ENCODE data around the gene GADD45A. TPM values are rescaled to one million over a fixed set of nuclear protein-coding genes. Genes with fewer than 3 reads are reported as not detected.
"Not testable (repeated sequence)": the region's sequence is repeated elsewhere in the genome, so short reads cannot be mapped to it uniquely, and the experiment has no call there.

Gene GADD45A
- total RNA-seq, 2 experiments from 2014 or later, result 20.4 to 20.7 TPM

DNA sequence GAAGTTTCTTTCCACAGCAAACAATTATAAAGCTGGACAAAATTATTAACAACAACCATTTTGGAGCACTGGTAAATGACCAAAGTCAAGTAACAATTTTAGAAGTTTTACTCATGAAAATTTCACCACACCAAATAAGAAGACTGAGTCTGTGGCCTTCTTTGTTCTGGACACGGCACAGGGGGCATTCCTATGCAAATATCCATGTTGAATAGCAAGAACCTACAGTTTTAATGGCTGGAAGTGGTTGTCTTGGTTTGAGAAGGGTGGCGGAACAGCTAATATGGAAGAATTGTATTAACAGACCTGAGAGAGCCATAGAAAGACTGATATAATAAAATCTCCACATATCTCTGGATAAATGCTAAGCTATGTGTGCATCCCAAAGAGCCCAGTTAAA, 29.4 kb upstream of the GADD45A start:
- no peak for DNase-seq
- Mint-ChIP-seq H3K27ac (no peak overlapping the region), H3K4me1 (peaks cover 5% of the 10 kb centered on the region), H3K36me3 (no peaks in the 10 kb centered on the region), H3K27me3 (peaks cover 7% of the 10 kb centered on the region), H3K4me3 (no peak overlapping the region), H3K9me3 (no peaks in the 10 kb centered on the region)

GRCh38 chr1:67657152-67657551, 27.8 kb upstream of the GADD45A start:
- not testable (repeated sequence) for H3K27ac Mint-ChIP-seq, H3K4me3 Mint-ChIP-seq, H3K36me3 Mint-ChIP-seq, H3K9me3 Mint-ChIP-seq, H3K4me1 Mint-ChIP-seq, DNase-seq
- peaks cover 13% of the 10 kb centered on the region for H3K27me3 Mint-ChIP-seq

GRCh38 chr1:67659229-67659628, 25.8 kb upstream of the GADD45A start:
- H3K4me1 Mint-ChIP-seq, result no peaks in the 10 kb centered on the region
- no peaks in the 10 kb centered on the region for H3K9me3 Mint-ChIP-seq
- H3K36me3 Mint-ChIP-seq, result no peaks in the 10 kb centered on the region
- no peak overlapping the region for H3K27ac Mint-ChIP-seq
- H3K27me3 Mint-ChIP-seq, result peaks cover 13% of the 10 kb centered on the region
- H3K4me3 Mint-ChIP-seq, result no peak overlapping the region
- DNase-seq, result no peak

DNA sequence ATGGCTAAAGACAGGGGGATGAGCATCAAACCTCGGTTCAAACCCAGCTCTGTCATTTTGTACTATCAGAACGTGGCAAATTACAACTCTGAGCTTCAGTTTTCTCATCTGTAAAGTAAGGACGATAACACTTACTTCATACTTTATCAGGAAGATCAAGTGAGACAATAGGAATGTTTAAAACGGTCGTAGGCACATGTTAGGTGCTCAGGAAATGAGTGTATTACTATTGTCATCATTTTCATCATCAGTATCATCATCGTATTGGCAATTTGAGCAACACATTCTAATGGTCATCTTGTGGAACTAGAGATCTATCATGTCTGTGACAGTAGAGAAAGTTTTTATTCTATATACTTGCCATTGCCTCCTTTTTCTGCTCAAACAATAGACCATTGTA, 22.1 kb upstream of the GADD45A start:
- Mint-ChIP-seq H3K4me1 (no peaks in the 10 kb centered on the region), H3K36me3 (no peaks in the 10 kb centered on the region), H3K27me3 (peaks cover 20% of the 10 kb centered on the region), H3K27ac (no peak overlapping the region), H3K9me3 (no peaks in the 10 kb centered on the region), H3K4me3 (no peak overlapping the region)
- no peak for DNase-seq

- no peak overlapping the region for H3K4me3 Mint-ChIP-seq
- no peaks in the 10 kb centered on the region for H3K36me3 Mint-ChIP-seq
- peaks cover 24% of the 10 kb centered on the region for H3K27me3 Mint-ChIP-seq
- H3K27ac Mint-ChIP-seq, result no peak overlapping the region
- DNase-seq, result no peak
- H3K4me1 Mint-ChIP-seq, result no peaks in the 10 kb centered on the region
- no peaks in the 10 kb centered on the region for H3K9me3 Mint-ChIP-seq
Observed at GRCh38 chr1:67664048-67664447, 21.0 kb upstream of the GADD45A start.

DNA sequence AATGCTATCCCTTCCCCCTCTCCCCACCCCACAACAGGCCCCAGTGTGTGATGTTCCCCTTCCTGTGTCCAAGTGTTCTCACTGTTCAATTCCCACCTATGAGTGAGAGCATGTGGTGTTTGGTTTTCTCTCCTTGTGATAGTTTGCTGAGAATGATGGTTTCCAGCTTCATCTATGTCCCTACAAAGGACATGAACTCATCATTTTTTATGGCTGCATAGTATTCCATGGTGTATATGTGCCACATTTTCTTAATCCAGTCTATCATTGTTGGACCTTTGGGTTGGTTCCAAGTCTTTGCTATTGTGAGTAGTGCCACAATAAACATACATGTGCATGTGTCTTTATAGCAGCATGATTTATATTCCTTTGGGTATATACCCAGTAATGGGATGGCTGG, 19.7 kb upstream of the GADD45A start:
- not testable (repeated sequence) for H3K36me3 Mint-ChIP-seq, DNase-seq, H3K4me1 Mint-ChIP-seq, H3K4me3 Mint-ChIP-seq, H3K27ac Mint-ChIP-seq, H3K9me3 Mint-ChIP-seq
- H3K27me3 Mint-ChIP-seq, result peaks cover 20% of the 10 kb centered on the region

GRCh38 chr1:67666636-67667035, 18.4 kb upstream of the GADD45A start:
- Mint-ChIP-seq H3K27me3 (peaks cover 12% of the 10 kb centered on the region), H3K4me3 (no peak overlapping the region)

GRCh38 chr1:67668660-67669059, 16.3 kb upstream of the GADD45A start:
- Mint-ChIP-seq H3K9me3 (no peaks in the 10 kb centered on the region), H3K27me3 (peaks cover 15% of the 10 kb centered on the region), H3K4me3 (no peak overlapping the region), H3K27ac (no peak overlapping the region), H3K36me3 (no peaks in the 10 kb centered on the region), H3K4me1 (peaks cover 3% of the 10 kb centered on the region)
- DNase-seq, result no peak

More at GRCh38 chr1:67666636-67667035, 18.4 kb upstream of the GADD45A start:
- Mint-ChIP-seq H3K9me3 (no peaks in the 10 kb centered on the region), H3K27ac (no peak overlapping the region), H3K36me3 (no peaks in the 10 kb centered on the region), H3K4me1 (no peaks in the 10 kb centered on the region)
- DNase-seq, result no peak

DNA sequence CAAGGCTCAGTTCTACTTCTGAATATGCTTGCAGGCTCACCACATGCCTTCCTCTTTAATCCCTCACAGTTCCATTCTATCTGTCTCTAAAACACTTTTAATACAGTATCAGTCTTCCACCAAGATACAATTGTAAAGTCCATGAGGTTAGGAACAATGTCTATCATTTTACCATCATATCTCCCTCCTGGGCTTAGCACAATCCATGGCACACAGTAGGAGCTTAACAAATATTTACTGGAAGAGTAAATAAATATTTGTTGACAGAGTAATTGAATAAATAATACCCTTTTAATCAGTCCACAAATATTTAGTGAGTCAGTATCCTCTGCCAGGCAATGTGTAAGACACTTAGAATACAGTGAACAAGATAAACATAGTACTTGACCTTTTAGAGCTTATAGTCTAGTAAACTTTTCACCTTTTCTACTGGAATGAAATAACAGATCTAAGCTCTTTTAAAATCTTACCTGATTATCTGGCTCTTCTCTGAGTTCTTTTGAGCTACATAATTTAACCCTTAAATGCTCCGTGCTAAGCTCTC, 12.7 kb upstream of the GADD45A start:
- peaks cover 7% of the 10 kb centered on the region for H3K27me3 Mint-ChIP-seq
- no peak overlapping the region for H3K27ac Mint-ChIP-seq
- H3K4me3 Mint-ChIP-seq, result no peak overlapping the region
- no peaks in the 10 kb centered on the region for H3K9me3 Mint-ChIP-seq
- no peak for DNase-seq
- no peaks in the 10 kb centered on the region for H3K36me3 Mint-ChIP-seq
- H3K4me1 Mint-ChIP-seq, result peaks cover 19% of the 10 kb centered on the region

- Mint-ChIP-seq H3K27me3 (peaks cover 3% of the 10 kb centered on the region), H3K27ac (no peak overlapping the region), H3K4me1 (peaks cover 19% of the 10 kb centered on the region), H3K36me3 (no peaks in the 10 kb centered on the region), H3K4me3 (no peak overlapping the region), H3K9me3 (no peaks in the 10 kb centered on the region)
- no peak for DNase-seq
Observed at GRCh38 chr1:67673468-67674201, 11.4 kb upstream of the GADD45A start.

DNA sequence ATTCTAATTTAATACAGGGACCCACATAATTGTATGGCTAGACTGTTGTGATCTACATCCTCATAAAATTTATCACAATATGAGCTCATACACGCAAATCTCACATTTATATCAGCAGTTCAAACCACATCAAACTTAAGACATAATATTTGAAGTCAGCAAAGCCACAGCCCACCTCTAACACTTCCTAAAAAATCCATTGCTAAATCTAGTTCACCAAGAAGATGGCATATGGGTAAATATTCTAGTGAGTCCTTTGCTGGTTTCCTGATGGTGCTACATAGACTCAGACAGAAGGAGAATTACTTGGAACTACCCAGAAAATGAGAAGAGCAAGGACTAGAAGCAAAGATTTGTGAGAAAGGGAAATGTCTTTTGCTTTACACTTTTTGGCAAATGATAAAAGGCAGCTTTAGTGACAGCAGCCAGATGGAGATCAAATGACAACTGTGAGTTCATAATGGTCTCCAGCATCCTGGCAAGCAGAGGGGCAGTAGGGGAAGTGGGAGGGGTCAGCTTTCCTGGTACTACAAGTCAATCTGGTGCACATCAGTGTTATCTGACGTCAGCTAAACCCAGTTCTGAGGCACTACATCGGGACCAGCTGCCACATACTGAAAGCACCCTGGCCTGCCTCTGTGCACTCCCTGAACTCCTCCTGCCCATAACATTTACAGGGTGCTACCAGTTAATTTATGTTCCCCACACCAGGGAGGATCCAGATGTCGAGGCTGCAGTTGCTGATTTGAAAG, 10.6 kb upstream of the GADD45A start:
- Mint-ChIP-seq H3K27me3 (peaks cover 3% of the 10 kb centered on the region), H3K36me3 (no peaks in the 10 kb centered on the region), H3K4me3 (peak overlapping the region; percentile 61), H3K27ac (peak overlapping the region; percentile 68), H3K4me1 (peaks cover 19% of the 10 kb centered on the region), H3K9me3 (no peaks in the 10 kb centered on the region)
- DNase-seq, result peak; percentile 32

- Mint-ChIP-seq H3K36me3 (no peaks in the 10 kb centered on the region), H3K4me1 (peaks cover 19% of the 10 kb centered on the region), H3K27ac (no peak overlapping the region), H3K27me3 (peaks cover 3% of the 10 kb centered on the region), H3K4me3 (no peak overlapping the region), H3K9me3 (no peaks in the 10 kb centered on the region)
- no peak for DNase-seq
Observed at GRCh38 chr1:67675800-67676199, 9.2 kb upstream of the GADD45A start.

DNA sequence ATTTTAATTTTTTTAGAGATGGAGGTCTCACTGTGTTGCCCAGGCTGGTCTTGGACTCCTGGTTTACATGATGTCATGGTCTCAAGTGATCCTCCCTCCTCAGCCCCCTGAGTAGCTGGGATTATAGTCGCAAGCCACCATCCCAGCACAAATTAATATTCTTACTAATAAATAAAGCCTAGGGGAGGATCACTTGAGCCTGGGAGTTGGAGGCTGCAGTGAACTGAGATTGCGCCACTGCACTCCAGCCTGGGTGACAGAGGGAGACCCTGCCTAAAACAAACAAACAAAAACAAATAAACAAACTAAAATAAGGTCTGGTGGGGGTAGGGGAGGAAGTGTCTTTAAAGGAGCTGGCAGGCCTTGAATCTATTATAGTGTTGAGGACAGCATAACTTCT, 8.7 kb upstream of the GADD45A start:
- peaks cover 19% of the 10 kb centered on the region for H3K4me1 Mint-ChIP-seq
- no peak overlapping the region for H3K27ac Mint-ChIP-seq
- peaks cover 3% of the 10 kb centered on the region for H3K27me3 Mint-ChIP-seq
- no peak for DNase-seq
- H3K4me3 Mint-ChIP-seq, result no peak overlapping the region
- H3K36me3 Mint-ChIP-seq, result no peaks in the 10 kb centered on the region
- no peaks in the 10 kb centered on the region for H3K9me3 Mint-ChIP-seq

- Mint-ChIP-seq H3K27ac (no peak overlapping the region), H3K36me3 (no peaks in the 10 kb centered on the region), H3K9me3 (no peaks in the 10 kb centered on the region), H3K4me1 (peaks cover 21% of the 10 kb centered on the region), H3K27me3 (peaks cover 3% of the 10 kb centered on the region), H3K4me3 (no peak overlapping the region)
- DNase-seq, result no peak
Observed at GRCh38 chr1:67676946-67677345, 8.1 kb upstream of the GADD45A start.

DNA sequence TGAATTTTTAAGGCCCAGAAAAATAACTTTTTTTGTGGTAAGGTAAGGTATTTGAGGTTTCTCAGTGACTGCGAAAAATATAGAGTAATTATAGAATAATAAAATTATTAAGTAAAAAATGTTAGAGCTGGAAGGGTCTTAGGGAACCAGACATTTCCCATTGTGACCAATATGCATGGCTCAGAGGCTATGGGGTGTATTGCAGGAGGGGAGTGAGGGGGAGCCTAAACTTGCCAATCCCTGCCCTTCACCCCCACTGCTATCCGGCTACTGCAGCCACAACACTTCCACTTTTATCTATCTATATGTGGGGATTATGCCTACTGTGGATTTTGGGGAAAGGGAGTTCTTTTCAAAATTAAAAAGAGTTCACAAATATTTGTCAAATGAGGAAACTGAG, 7.6 kb upstream of the GADD45A start:
- no peak for DNase-seq
- Mint-ChIP-seq H3K4me3 (no peak overlapping the region), H3K36me3 (no peaks in the 10 kb centered on the region), H3K27ac (no peak overlapping the region), H3K27me3 (peaks cover 3% of the 10 kb centered on the region), H3K4me1 (peaks cover 22% of the 10 kb centered on the region), H3K9me3 (no peaks in the 10 kb centered on the region)
